GM12801 (cell line): ENCODE data around the gene CSGALNACT2.

Experiments
- CTCF ChIP-seq: IDR thresholded peaks from one replicate; pipeline ENCODE4 v1.5.1; 2011; ENCODE audit warnings: control low read depth; ENCODE audit not compliant: insufficient read length; ENCODE audit errors: extremely low read depth

The CSGALNACT2 gene

DNA sequence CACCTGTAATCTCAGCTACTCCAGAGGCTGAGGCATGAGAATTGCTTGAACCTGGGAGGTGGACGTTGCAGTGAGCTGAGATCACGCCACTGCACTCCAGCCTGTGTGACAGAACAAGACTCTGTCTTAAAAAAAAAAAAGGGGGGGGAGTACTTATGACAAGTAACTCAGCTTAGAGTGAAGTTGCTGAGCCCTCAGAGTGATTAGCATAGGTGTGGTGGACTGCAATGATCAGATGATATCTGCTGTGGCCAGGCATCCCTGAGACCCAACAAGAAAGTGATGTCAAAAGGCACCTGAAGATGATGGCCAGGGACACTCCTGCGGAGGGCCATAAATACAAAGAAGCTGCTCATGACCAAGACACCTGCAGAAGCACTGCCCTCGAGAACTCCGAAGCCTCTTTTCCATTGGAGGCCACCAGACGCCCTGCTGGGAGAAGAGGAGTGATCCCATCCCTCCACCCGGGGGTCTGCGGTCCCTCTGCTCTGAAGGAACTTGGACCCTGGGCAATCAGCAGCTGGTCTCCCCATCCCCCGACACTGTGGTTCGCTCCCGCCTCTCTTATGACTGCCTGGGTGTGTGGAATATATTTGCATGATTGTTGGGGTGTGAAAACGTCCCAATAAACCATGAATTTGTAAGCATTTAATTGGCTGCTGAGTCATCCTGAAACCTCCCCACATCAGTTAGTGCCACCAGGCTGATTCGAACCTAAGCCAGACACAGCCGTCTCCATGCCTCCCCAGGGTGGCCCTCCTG lies 82.6 kb downstream of the CSGALNACT2 start:
- no peak for TF ChIP-seq CTCF

DNA sequence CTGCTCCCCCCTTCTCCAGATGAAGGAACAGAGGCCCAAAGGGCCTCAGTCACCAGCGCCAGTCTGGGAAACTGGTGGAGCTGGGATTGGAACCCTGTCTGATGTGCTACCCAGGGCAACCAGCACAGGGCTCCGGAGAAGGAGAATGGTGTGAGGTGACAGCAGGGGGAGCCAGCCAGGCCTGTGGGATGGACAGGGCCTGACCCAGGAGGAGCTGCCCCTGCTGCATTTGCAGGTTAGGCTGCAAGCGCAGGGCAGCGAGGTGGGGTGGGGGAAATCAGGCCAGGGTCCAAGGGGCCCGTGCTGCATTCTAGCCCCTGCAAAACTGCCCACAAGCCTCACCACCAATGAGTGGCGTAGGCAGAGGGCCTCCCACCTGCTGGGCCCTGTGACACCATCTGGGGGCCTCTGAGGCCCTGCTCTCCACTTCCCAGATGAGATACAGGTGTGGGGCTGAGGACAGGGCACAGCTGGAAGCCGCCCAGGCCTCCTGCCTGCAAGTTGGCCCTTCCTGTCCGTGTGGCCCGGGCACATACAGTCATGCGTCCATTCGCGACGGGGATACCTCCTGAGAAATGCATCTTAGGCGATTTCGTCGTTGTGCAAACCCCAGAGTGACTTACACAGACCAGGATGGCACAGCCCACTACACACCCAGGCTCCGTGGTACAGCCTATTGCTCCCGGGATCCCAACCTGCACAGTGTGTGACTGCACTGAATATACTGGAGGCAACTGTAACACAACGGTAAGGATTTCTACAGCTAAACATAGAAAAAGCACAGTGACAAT lies 83.4 kb downstream of the CSGALNACT2 start:
- TF ChIP-seq CTCF: no peak

GRCh38 chr10:43222210-43222720 lies 84.0 kb downstream of the CSGALNACT2 start:
- no peak for TF ChIP-seq CTCF

- TF ChIP-seq CTCF: no peak
These were observed 84.8 kb downstream of the CSGALNACT2 start for GRCh38 chr10:43223056-43223455.

GRCh38 chr10:43224321-43224720 lies 86.1 kb downstream of the CSGALNACT2 start:
- no peak for TF ChIP-seq CTCF

DNA sequence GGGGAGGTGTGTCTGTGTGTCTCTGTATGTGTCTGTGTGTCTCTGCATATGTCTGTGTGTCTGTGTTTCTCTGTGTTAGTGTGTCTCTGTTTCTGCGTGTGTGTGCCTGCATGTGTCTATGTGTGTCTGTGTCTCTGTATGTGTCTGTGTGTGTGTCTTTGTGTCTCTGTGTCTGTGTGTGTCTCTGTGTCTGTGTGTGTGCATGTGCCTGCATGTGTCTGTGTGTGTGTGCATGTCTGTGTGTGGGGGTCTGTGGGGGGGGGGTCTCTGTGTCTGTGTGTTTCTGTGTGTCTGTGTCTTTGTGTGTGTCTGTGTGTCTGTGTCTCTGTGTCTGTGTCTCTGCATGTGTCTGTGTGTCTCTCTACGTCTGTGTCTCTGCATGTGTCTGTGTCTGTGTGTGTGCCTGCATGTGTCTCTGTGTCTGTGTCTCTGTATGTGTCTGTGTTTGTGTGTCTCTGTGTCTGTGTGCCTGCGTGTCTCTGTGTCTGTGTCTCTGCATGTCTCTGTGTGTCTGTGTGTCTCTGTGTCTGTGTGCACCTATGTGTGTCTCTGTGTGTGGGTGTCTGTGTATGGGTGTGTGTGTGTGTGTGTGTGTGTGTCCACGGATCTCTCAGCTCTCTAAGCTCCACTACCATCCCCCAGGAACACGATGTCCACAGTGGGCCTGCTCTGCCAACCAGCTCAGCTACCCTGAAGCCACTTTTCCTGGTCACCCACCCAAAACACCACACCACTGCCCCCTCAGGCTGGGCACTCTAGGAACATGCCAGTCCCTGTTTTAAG lies 87.0 kb downstream of the CSGALNACT2 start:
- no peak for TF ChIP-seq CTCF

DNA sequence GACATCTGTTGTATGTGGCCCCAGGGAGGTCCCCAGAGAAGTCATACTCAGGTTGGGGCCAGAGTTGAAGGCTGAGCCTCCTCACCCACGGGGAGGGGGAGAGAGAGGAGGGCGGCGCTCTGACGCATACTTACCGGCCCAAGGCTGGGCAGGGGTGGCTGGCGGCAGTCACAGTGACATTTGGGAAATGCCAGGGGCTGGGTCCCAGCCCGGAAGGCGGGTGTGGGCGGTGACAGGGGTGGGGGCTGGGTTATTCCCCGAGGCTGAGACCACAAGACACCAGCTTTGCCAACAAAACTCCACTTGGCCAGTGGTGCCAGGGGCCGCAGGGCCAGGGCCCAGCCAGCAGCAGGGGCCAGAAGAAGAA lies 87.5 kb downstream of the CSGALNACT2 start:
- no peak for TF ChIP-seq CTCF
